HG03097 (cell line): ENCODE measurements around the gene VPS26A.
A peak's percentile ranks its signal among the peaks of the same experiment; 100 is the strongest.
"Not testable (repeated sequence)": the region's sequence is repeated elsewhere in the genome, so short reads cannot be mapped to it uniquely, and the experiment has no call there.

Experiments
- ATAC-seq: cut with Tn5 transposase; IDR thresholded peaks from one replicate; pipeline ENCODE4 v1.9.1; 2021; ENCODE audit not compliant: unreplicated experiment, low FRiP score

The VPS26A gene

DNA sequence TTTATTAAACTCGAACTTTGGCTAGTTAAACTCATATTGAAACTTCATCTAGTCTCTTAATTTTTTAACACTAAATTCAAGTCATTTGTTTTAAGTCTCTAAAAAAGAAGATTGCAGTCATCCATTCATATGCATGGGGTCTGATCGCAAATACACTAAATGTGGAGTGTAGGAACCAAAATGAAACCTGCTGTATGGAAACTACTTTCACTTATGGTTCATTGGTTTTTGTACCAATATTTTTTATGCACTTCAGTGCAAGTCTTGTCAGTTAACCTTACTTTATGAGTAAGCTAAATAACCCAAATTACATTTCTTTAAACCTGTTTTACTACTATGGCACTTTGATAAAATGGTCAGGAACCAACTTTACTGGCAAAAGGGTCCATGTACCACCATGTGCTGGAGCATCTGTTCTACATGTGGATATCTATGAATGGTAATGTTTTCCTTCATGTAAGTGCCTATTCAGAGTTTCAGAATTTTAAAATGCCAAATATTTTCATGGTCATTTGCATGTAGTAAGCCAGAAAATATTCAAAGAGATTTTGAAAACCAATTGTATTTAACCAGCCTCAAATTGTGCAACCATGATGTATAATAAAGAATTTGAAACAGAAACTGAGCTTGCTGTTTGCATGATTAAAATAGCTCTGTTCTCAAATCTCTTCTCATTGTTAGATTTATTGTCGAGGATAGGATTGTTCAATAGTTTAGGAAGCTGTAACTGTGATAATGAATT, 48.4 kb downstream of the VPS26A start:
- no peak for ATAC-seq

DNA sequence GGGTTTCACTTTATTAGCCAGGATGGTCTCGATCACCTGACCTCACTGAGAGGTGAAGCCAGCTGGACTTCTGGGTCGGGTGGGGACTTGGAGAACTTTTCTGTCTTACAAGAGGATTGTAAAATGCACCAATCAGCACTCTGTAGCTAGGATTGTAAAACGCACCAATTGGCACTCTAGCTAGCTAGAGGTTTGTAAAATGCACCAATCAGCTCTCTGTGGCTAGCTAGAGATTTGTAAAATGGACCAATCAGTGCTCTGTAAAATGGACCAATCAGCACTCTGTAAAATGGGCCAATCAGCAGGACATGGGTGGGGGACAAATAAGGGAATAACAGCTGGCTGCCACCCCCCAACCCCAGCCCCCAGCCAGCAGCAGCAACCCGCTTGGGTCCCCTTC, 51.3 kb downstream of the VPS26A start:
- ATAC-seq: not testable (repeated sequence)

DNA sequence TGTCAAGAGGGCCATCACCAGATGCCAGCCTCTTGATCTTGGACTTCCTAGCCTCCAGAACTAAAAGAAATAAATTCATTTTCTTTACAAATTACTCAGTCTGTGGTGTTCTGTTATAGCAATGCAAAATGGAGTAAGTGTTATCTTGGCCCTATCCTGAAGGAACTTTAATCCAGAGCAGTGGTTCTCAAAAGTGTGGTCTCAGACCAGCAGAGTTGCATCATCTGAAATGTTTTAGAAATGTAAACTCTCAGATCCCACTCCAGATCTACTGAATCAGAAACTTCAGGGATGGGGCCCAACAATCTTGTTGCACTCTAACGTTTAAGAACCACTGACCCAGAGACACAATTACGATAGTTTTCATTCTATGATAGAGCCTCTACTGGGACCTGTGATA, 52.8 kb downstream of the VPS26A start:
- no peak for ATAC-seq

DNA sequence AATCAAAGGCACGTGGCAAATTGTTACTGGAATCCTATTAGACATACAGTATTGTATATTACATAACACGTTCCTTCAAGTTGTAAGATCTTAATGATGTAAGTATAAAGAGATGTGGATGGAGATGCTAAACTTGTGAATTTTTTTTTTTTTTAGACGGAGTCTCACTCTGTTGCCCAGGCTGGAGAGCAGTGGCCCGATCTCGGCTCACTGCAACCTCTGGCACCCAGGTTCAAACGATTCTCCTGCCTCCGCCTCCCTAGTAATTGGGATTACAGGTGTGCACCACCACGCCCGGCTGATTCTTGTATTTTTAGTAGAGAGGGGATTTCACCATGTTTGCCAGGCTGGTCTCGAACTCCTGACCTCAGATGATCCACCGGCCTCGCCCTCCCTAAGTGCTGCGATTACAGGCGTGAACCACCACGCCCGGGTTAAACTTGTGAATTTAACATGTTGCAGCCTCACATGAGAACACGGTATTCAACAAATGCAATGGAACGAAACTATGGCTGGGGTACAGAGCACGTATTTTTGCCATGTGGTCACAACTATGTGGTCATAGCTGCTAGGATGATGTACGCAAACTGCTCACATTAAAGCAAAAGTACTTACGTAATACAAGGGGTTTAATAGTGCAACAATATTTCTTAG, 55.2 kb downstream of the VPS26A start:
- peak; percentile 13 for ATAC-seq

DNA sequence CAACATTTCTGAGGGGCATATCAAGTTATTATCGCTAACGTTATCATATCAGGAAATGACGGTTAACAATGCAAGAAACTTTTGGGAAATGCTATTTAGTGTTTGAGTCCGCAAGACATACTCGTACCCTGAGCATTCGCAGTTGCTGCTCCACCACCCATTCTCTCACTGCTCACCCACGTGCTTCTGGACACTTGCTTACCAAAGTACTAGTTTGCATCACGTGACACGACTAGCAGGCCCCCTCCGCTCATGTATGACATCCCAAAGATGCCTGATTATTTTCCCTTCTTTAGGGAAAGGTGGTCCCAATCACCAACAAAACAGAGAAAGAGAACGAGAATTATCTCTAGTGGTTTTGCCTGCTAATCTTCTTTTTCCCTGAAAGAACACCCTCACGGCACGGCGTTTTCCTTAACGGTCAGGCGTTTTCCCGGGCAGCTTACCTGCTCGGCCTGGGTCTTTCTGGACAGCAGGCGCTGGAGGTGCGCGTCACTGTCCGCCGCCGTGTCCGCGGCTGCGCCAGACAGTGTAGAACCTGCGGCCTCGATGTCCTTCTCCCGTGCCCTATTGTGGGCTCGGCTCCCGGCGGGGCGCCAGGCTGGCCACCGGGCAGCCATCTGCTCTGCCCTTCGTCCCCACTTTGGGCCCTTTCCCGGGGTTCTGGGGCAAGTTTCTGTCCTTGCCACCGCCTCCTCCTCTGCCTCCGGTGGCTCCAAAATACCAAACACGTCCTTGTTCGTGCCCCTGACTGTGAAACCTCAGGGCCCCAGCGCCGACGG, 56.0 kb downstream of the VPS26A start, which contains the start of gene SUPV3L1:
Gene SUPV3L1 (plus strand): TSS at position 492 of the 782 bp plus-strand sequence. CDS start 58 bp downstream, at position 550.
- ATAC-seq: peak; percentile 77

DNA sequence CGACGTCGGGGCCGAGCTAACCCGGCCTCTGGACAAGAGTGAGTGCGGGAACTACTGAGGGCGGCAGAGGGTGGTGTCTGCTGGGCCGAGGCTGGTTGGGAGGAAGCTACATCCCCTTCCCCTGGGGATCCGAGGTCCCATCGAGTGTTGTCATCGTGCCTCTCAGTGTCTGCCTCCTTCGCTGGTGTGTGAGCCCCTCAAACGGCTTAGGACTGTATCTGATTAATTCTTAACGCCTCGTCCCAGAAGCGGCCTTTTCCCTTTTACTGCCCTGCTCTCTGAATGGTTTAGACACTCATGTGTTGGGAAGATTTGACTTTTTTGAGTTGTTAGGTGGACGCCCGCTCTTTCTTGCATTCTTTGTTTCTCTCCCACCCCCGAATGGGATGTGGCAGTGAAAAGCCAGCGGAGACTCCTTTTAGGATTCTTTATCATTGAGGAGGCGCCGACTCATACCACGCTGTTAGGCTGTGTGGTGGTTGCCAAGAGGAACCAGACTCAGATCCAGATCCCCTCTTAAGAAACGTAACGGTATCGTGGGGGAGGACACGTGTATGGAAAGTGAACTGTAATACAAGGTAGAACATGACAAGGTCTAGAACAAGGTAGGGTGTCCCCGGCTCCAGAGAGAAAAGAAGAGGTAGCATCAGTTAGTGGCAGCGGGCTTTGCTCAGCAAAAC, 56.7 kb downstream of the VPS26A start:
- ATAC-seq: peak; percentile 25

DNA sequence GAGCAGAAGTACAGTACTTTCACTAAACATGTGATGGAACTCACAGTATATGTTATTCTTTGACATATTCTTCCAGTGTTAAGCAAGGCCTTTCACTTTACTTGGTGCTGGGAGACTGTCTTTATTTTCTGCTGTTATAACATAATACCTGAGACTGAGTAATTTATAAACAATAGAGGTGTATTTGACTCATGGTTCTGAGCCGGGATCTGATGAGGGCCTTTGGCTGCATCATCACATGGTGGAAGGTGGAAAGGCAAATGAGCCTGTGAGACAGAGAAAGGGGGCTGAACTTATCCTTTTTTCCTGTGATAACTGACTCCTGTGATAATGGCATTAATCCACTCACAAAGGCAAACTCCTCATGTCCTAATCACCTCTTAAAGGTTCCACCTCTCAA, 57.5 kb downstream of the VPS26A start:
- no peak for ATAC-seq

DNA sequence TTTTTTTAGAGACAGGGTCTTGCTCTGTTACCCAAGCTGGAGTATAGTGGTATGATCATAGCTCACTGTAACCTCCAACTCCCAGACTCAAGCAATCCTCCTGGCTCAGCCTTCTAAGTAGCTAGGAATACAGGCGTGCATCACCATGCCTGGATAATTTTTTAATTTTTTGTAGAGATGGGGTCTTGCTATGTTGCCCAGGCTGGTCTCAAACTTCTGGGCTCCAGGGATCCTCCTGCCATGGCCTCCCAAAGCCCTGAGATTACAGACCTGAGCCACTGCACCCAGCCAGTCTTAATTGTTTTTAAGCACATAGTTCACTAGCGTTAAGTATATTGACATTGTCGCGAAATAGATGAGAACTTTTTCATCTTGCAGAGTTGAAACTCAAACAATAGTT, 58.0 kb downstream of the VPS26A start:
- ATAC-seq: no peak

DNA sequence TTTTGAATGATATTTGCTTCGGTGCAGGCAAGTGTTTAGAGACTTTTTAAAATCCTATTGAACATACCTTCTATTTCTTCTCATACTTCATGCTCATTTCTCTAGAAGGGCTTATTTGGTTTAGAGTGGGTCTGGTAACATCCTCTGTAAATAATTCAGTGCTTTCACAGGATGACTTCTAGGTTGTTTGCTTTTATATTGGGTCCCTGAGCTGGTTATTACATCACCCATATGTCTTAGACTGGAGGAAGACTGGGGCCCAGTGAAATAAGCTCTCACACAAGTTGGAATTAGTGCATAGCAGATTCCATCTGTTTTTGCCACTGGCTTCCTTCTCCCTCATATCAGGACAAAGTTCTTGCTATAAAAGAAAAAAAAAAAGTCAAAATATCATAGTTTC, 62.5 kb downstream of the VPS26A start:
- no peak for ATAC-seq

DNA sequence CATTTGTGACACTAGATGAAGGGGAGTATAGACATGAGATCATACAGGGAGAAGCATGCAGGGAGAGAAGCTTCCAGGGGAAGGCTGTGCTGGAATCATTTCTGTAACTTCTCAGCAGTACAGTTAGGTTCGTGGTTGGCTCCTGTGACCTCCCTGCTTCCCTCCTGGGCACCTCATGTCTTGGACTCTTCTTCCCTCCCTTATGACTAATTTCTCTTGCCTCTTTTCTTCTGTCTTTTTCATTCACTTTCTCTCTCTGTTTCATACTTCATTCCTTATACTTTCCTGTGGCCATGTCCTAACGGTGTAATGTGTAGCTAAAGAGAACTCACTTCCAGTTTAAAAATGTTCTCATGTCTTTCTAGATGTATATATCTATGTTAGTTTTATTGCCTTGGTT, 77.1 kb downstream of the VPS26A start:
- ATAC-seq: no peak

DNA sequence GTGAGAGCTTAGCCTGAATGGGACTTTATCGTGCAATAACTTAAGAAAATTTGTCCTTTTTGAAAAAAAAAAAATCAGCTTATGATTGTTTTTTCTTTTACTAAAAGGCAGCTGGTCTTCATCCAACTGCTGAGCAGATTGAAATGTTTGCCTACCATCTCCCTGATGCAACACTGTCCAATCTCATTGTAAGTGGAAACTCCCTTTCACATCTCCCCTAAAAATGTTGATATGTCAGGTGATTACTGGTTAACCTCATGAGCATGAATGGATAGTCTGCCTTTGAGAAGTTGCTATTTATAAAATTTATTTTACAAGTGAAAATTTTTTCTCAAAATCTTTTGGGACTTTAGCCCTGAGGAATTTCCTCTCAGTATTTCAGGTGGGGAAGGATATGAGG, 78.4 kb downstream of the VPS26A start:
- ATAC-seq: no peak

DNA sequence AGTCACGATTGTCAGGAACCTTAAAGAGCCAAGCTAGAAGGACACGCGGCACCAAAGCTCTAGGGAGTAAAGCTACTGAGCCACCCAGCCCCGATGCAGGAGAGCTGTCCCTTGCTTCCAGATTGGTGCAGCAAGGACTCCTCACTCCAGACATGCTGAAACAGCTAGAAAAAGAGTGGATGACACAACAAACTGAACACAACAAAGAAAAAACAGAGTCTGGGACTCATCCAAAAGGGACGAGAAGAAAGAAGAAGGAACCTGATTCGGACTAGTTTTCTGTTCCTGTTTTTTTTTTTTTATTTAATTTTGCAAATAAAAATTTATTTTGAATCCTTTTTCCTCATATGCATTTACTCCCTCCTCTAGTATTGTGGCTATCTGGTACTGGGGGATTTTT, 84.8 kb downstream of the VPS26A start:
- no peak for ATAC-seq

DNA sequence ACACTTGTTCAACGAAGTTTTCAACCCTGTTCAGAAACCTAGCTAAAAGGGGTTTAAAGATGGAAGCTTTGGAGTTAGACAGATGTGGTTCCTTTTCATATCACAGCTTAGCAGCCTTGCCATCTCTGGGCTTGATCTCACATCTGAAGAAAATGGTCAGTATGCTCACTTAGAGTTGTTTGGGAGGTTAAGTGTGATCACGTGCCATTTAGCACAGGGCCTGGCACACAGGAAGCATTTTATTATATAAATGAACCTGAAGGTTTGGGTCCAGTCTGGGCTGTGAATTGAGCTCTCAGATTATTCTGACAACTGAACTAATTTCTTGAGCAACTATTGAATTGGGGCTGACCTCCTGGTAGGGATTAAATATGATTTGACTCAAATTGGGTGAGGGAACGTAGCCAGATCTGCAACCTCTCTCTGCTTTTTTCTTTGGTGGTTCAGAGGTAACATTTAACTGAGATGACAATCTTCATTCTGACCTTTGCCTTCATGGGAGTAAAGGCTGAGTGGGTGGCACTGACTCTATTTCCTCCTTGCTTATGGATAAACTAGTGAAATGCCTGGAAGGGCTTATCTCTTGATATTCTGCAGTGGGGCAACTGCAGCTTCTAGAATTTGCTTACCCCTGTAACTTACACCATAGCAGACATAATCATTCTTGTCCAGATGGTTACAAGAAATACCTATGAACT, 86.0 kb downstream of the VPS26A start:
- no peak for ATAC-seq

DNA sequence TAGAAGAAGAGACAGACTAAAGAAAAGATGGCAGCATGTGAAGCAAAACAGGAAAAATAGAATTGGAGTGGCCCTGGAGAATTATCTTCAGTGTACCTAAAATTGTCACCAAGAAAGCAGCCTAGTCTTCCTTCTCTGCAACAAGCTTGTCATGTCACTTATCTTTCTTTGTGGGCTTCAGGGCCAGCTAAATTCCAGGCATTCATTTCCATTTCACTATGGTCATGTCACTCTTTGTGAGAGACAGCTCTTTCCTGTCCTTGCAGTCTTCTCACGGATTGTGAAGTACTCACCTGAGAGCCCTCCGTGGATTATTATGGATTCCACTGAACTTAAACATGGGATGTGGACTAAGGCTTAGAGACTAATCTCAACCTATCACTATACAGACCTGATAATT, 87.1 kb downstream of the VPS26A start:
- no peak for ATAC-seq

DNA sequence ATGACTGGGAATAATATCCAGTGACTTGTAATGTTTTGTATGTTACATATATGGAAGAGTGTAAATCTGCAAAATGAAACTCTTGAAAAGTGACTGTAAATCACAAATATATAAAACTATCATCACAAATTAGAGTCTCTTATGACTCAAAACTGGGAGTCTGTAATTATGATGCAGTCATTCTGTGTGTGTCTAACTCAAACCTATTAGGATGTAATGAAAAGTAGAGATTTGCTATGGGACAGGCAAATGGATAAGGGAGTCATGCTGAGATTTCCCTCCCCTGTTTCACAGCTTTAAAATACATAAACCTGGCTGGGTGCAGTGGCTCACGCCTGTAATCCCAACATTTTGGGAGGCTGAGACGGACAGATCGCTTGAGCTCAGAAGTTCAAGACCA, 87.5 kb downstream of the VPS26A start:
- ATAC-seq: no peak

DNA sequence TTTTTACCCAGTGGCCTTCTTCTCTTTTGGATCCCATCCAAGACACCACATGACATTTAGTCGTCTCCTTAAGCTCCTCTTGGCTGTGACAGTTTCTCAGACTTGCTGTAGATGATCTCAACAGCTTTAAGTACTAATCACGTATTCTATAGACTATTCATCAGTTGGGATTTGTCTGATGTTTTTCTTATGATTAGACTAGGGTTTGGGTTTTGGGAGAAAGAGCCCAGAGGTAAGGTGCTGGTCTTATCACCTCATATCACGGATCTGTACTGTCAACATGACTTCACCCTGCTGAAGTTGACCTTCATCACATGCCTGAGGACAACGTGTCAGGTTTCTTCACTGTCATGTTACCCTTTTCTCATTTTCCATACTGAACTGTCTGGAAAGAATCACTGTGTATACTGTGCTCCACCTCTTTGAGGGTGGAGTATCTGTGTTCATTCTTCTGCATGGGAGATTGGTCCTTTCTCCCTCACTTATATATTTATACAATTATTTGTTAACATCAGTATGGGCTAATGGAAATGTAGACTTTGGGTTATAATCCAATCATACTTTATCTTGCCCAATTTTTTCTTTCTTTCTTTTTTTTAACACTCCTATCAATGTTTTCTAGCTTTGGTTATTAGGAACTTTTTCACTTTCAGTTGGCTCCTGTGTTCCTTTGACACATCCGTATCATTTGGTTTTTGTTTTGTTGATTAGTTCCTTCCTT, 89.8 kb downstream of the VPS26A start:
- ATAC-seq: no peak

DNA sequence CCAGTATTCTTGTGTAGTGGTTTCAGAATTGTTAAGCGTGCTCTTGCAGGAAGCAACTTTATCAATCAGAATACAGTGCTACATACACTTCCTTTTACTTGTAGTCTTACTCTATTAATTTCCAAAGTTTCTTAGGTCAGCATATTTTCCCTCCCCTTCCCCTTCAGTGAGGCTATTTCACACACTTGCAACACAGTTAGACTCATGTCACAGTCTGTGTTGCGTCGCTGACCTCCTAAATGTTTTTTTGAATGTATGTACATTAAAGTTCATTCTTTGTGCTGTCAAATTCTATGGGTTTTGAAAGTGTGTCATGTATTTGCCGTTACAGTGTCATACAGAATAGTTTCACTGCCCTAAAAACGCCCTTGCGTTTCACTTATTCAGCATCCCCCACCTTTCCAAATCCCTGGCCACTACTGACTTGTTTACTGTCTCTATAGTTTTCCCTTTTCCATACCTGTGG, 90.7 kb downstream of the VPS26A start:
- no peak for ATAC-seq

DNA sequence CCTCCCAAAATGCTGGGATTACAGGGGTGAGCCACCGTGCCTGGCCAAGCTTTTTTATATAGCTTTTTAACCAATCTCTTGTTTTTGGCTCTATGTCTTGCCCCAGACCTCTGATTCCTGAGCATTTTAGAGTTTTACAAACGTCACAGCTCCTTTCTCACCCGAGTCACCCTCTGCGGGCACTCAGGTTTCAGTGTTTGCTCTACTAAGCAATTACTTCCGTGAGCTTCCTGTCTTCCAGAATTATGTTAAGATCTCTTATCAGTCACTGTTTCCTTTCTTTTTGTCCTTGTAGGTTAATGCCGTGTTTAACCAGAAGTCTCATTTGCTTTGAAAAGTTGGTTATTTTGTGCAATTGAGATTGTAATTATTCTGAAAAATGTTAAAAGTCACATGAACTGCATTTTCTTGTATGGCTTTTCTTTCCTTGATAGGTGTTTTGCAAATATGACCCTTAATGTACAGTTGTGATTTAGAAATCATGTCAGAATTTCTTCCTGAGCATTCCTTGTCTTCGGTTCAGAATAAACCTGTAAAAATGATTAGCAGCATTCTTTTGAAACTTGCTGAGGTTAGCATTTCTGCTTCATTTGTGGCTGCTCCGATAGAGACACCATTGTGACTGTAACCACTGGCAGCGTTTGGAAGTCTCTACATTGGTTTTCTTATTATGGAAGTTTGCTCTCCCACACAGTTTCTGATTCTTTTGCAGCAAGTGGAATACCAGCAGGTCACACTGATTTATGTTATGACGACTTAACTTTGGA, 91.6 kb downstream of the VPS26A start:
- no peak for ATAC-seq

DNA sequence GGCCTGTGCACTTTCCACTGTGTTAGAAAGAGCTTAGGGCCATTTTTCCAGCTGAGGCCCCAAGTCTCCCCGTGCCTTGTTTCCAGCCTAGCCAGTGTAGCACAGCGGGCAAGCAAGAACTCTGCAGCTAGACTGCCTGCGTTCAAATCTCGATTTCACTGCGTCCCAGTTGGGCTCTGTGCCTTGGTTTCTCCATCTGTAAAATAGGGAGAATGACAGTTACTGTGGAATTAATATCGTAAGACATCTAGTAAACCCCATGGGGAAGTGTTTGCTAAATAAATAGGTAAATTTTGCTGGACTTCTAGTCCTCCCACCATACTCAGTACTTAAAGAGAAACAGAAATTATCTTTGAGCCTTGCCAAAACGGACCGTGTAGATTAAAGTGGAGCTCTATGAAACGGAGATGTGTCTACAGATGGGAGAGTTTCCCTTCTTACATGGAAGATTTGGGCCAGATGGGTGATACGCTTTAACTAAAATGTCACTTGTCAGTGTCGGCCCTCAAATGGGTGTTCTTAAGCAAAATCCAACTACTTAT, 92.7 kb downstream of the VPS26A start:
- no peak for ATAC-seq
